Neural progenitor cell (in vitro differentiated cells): ENCODE results near the gene CCKAR.

Source experiments
- EZH2 ChIP-seq: fragments of 200-600 bp; sonication (generic); IDR thresholded peaks from 2 replicates; pipeline ENCODE4 v1.6.1; 2017; ENCODE audit warnings: antibody characterized with exemption, mild to moderate bottlenecking, moderate library complexity
- EZH2phosphoT487 ChIP-seq: fragments of 200-600 bp; sonication (generic); IDR thresholded peaks from 2 replicates; pipeline ENCODE4 v1.6.1; 2017; ENCODE audit warnings: antibody characterized with exemption
- TF ChIP-seq, protein P1 (sequence below): fragments of 200-600 bp; sonication (generic); IDR thresholded peaks from 2 replicates; pipeline ENCODE4 v1.5.1; 2017; ENCODE audit warnings: antibody characterized with exemption, mild to moderate bottlenecking

DNA sequence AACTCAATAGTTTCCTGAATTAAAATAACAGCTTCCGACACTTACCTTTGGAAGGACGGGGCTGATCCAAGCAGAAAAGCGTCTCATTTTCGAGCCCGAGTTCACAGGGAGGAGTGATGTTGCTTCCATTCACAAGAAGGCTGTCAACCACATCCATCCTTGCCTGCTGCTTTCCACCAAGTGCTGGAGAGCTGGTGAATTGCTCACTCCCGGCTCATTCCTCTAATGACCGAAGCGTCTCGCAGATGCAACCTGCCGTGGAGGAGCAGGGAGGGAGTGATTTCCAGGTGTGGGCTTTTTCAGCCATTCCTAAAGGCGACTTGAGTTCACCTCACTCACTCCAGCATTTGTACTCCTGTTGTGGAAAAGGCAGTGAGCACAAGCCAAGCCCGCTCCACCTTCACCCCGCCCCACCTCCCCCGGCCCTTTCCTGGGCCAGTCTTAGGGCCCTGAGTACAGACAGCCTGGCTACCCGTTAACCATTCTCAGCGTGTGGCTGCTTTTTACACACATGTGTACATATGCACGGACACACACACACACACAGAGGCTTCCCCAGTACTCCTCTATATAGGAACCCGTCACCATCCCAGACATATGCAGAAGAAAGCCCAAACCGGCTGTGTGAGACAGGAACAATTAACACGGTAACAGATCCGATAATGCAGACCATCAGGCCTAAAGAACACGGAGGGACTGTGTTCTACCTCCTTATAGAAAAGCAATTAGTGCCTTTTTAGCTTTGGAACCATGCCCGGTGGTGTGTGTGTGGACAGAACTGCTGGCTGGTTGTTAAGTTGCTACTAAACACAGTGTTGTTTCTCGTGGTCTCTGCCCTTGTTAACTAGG is at the start of gene CCKAR:
- TF ChIP-seq, protein P1, sequence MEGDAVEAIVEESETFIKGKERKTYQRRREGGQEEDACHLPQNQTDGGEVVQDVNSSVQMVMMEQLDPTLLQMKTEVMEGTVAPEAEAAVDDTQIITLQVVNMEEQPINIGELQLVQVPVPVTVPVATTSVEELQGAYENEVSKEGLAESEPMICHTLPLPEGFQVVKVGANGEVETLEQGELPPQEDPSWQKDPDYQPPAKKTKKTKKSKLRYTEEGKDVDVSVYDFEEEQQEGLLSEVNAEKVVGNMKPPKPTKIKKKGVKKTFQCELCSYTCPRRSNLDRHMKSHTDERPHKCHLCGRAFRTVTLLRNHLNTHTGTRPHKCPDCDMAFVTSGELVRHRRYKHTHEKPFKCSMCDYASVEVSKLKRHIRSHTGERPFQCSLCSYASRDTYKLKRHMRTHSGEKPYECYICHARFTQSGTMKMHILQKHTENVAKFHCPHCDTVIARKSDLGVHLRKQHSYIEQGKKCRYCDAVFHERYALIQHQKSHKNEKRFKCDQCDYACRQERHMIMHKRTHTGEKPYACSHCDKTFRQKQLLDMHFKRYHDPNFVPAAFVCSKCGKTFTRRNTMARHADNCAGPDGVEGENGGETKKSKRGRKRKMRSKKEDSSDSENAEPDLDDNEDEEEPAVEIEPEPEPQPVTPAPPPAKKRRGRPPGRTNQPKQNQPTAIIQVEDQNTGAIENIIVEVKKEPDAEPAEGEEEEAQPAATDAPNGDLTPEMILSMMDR = no peak
- no peak for TF ChIP-seq EZH2
- TF ChIP-seq EZH2phosphoT487 = no peak
